H1 (cell line): ENCODE measurements around the gene CNNM2.

Experiments
- GTF2F1 ChIP-seq: IDR thresholded peaks from 2 replicates; pipeline ENCODE4 v1.6.1; 2012; ENCODE audit warnings: low read depth, low read length, improper control_type of control experiment, borderline replicate concordance
- POLR2AphosphoS5 ChIP-seq: IDR thresholded peaks from 2 replicates; pipeline ENCODE4 v1.6.1; 2011; ENCODE audit warnings: low read depth, low read length
- TCF12 ChIP-seq: IDR thresholded peaks from 2 replicates; pipeline ENCODE4 v1.6.1; 2011; ENCODE audit warnings: low read depth, mild to moderate bottlenecking, low read length

GRCh38 chr10:102872163-102872562, 45.9 kb upstream of the CNNM2 start:
- TF ChIP-seq TCF12, result no peak
- TF ChIP-seq POLR2AphosphoS5, result no peak
- no peak for TF ChIP-seq GTF2F1
